Stimulated activated memory B cell treated with anti-CD40 and anti-IgM and Interleukin-4, amounts not matched to agents 10 μg/mL and 1 μg/mL and 100 μg/mL, for 72 hours (primary cell): ENCODE data around the gene HMCES.
"Not testable (repeated sequence)": the region's sequence is repeated elsewhere in the genome, so short reads cannot be mapped to it uniquely, and the experiment has no call there.

Source experiments
- ATAC-seq: fragments of 150-1000 bp; cut with Tn5 transposase; 2 replicates; pipeline ENCODE4 v1.10.0; 2021
- H3K27ac Mint-ChIP-seq: one replicate; pipeline ENCODE4 v1.8.0; 2022; ENCODE audit warnings: mild to moderate bottlenecking, mixed read lengths
- H3K27me3 Mint-ChIP-seq: one replicate; pipeline ENCODE4 v1.8.0; 2022; ENCODE audit warnings: mixed read lengths
- H3K36me3 Mint-ChIP-seq: one replicate; pipeline ENCODE4 v1.8.0; 2022; ENCODE audit warnings: mixed read lengths
- H3K4me1 Mint-ChIP-seq: one replicate; pipeline ENCODE4 v1.8.0; 2022; ENCODE audit warnings: mixed read lengths
- H3K4me3 Mint-ChIP-seq: one replicate; pipeline ENCODE4 v1.8.0; 2022; ENCODE audit warnings: mild to moderate bottlenecking, moderate library complexity, mixed read lengths
- H3K9me3 Mint-ChIP-seq: one replicate; pipeline ENCODE4 v1.8.0; 2022; ENCODE audit warnings: mixed read lengths

HMCES gene

GRCh38 chr3:129278439-129278965, at the start of gene HMCES:
TSS of gene HMCES (plus strand) at chr3:129278870. CDS start at chr3:129279733, 863 bp downstream.
- Mint-ChIP-seq H3K27ac (peak within 1 kb of the TSS; percentile 84), H3K4me1 (peaks cover 67% of the 10 kb centered on the region), H3K4me3 (peak within 1 kb of the TSS; percentile 92), H3K9me3 (no peaks in the 10 kb centered on the region), H3K36me3 (peaks cover 40% of the 10 kb centered on the region), H3K27me3 (no peaks in the 10 kb centered on the region)
- ATAC-seq, result peak; percentile 86

GRCh38 chr3:129228891-129229585, 49.6 kb upstream of the HMCES start:
- ATAC-seq, result no peak
- peak overlapping the region; percentile 25 for H3K27ac Mint-ChIP-seq

GRCh38 chr3:129230311-129231019, 48.2 kb upstream of the HMCES start:
- H3K27ac Mint-ChIP-seq, result peak overlapping the region; percentile 36
- H3K27me3 Mint-ChIP-seq, result no peaks in the 10 kb centered on the region
- no peak overlapping the region for H3K4me3 Mint-ChIP-seq
- ATAC-seq, result peak; percentile 58
- peaks cover 59% of the 10 kb centered on the region for H3K4me1 Mint-ChIP-seq
- no peaks in the 10 kb centered on the region for H3K36me3 Mint-ChIP-seq
- no peaks in the 10 kb centered on the region for H3K9me3 Mint-ChIP-seq

More at GRCh38 chr3:129228891-129229585, 49.6 kb upstream of the HMCES start:
- no peak overlapping the region for H3K4me3 Mint-ChIP-seq
- H3K9me3 Mint-ChIP-seq, result no peaks in the 10 kb centered on the region
- H3K4me1 Mint-ChIP-seq, result peaks cover 49% of the 10 kb centered on the region
- no peaks in the 10 kb centered on the region for H3K36me3 Mint-ChIP-seq
- H3K27me3 Mint-ChIP-seq, result no peaks in the 10 kb centered on the region

- no peak for ATAC-seq
- Mint-ChIP-seq H3K4me3 (no peak overlapping the region), H3K27me3 (no peaks in the 10 kb centered on the region)
These were observed 47.1 kb upstream of the HMCES start for GRCh38 chr3:129231331-129232119.

GRCh38 chr3:129233538-129233937, 45.1 kb upstream of the HMCES start:
- Mint-ChIP-seq H3K27ac (peak overlapping the region; percentile 68), H3K36me3 (no peaks in the 10 kb centered on the region), H3K27me3 (no peaks in the 10 kb centered on the region), H3K4me3 (peak overlapping the region; percentile 47), H3K4me1 (peaks cover 51% of the 10 kb centered on the region), H3K9me3 (no peaks in the 10 kb centered on the region)
- peak; percentile 98 for ATAC-seq

More at GRCh38 chr3:129231331-129232119, 47.1 kb upstream of the HMCES start:
- H3K4me1 Mint-ChIP-seq, result peaks cover 62% of the 10 kb centered on the region
- H3K36me3 Mint-ChIP-seq, result no peaks in the 10 kb centered on the region
- no peaks in the 10 kb centered on the region for H3K9me3 Mint-ChIP-seq
- H3K27ac Mint-ChIP-seq, result peak overlapping the region; percentile 36

- Mint-ChIP-seq H3K36me3 (no peaks in the 10 kb centered on the region), H3K4me3 (no peak overlapping the region), H3K9me3 (no peaks in the 10 kb centered on the region), H3K4me1 (peaks cover 51% of the 10 kb centered on the region), H3K27ac (peak overlapping the region; percentile 78), H3K27me3 (no peaks in the 10 kb centered on the region)
- no peak for ATAC-seq
These were observed 44.2 kb upstream of the HMCES start for GRCh38 chr3:129234441-129234840.

- peaks cover 46% of the 10 kb centered on the region for H3K4me1 Mint-ChIP-seq
- H3K27ac Mint-ChIP-seq, result peak overlapping the region; percentile 78
- H3K4me3 Mint-ChIP-seq, result no peak overlapping the region
- H3K27me3 Mint-ChIP-seq, result no peaks in the 10 kb centered on the region
- no peaks in the 10 kb centered on the region for H3K36me3 Mint-ChIP-seq
- no peak for ATAC-seq
- no peaks in the 10 kb centered on the region for H3K9me3 Mint-ChIP-seq
These were observed 43.2 kb upstream of the HMCES start for GRCh38 chr3:129235344-129235917.

GRCh38 chr3:129238945-129239705, 39.5 kb upstream of the HMCES start:
- H3K4me1 Mint-ChIP-seq, result peaks cover 22% of the 10 kb centered on the region
- H3K4me3 Mint-ChIP-seq, result peak overlapping the region; percentile 52
- no peaks in the 10 kb centered on the region for H3K9me3 Mint-ChIP-seq
- peak; percentile 72 for ATAC-seq
- peak overlapping the region; percentile 73 for H3K27ac Mint-ChIP-seq
- no peaks in the 10 kb centered on the region for H3K36me3 Mint-ChIP-seq
- no peaks in the 10 kb centered on the region for H3K27me3 Mint-ChIP-seq

- Mint-ChIP-seq H3K4me1 (peaks cover 17% of the 10 kb centered on the region), H3K9me3 (no peaks in the 10 kb centered on the region), H3K36me3 (no peaks in the 10 kb centered on the region), H3K27me3 (no peaks in the 10 kb centered on the region), H3K4me3 (no peak overlapping the region), H3K27ac (no peak overlapping the region)
- no peak for ATAC-seq
These were observed 38.7 kb upstream of the HMCES start for GRCh38 chr3:129239991-129240390.

GRCh38 chr3:129240436-129240835, 38.2 kb upstream of the HMCES start:
- H3K27ac Mint-ChIP-seq, result no peak overlapping the region
- H3K27me3 Mint-ChIP-seq, result no peaks in the 10 kb centered on the region
- H3K9me3 Mint-ChIP-seq, result no peaks in the 10 kb centered on the region
- no peak overlapping the region for H3K4me3 Mint-ChIP-seq
- peaks cover 15% of the 10 kb centered on the region for H3K4me1 Mint-ChIP-seq
- no peak for ATAC-seq
- H3K36me3 Mint-ChIP-seq, result no peaks in the 10 kb centered on the region

- Mint-ChIP-seq H3K9me3 (no peaks in the 10 kb centered on the region), H3K27me3 (no peaks in the 10 kb centered on the region), H3K36me3 (no peaks in the 10 kb centered on the region), H3K4me3 (no peak overlapping the region), H3K27ac (no peak overlapping the region), H3K4me1 (peaks cover 32% of the 10 kb centered on the region)
- no peak for ATAC-seq
These were observed 33.5 kb upstream of the HMCES start for GRCh38 chr3:129245141-129245540.

- not testable (repeated sequence) for H3K27me3 Mint-ChIP-seq, H3K36me3 Mint-ChIP-seq, H3K27ac Mint-ChIP-seq, H3K4me3 Mint-ChIP-seq, H3K9me3 Mint-ChIP-seq
- peak; percentile 87 for ATAC-seq
- peaks cover 38% of the 10 kb centered on the region for H3K4me1 Mint-ChIP-seq
These were observed 32.9 kb upstream of the HMCES start for GRCh38 chr3:129245641-129246306.

- no peak overlapping the region for H3K4me3 Mint-ChIP-seq
- H3K27me3 Mint-ChIP-seq, result no peaks in the 10 kb centered on the region
- H3K9me3 Mint-ChIP-seq, result no peaks in the 10 kb centered on the region
- peaks cover 39% of the 10 kb centered on the region for H3K4me1 Mint-ChIP-seq
- no peak for ATAC-seq
- H3K27ac Mint-ChIP-seq, result no peak overlapping the region
- H3K36me3 Mint-ChIP-seq, result no peaks in the 10 kb centered on the region
These were observed 32.0 kb upstream of the HMCES start for GRCh38 chr3:129246636-129247035.
